ENCODE results near the gene GRSF1. TPM values are rescaled to one million over a fixed set of nuclear protein-coding genes. Genes with fewer than 3 reads are reported as not detected.

GRSF1 gene
- total RNA-seq, 1 experiment from 2014 or later = 108 TPM

DNA sequence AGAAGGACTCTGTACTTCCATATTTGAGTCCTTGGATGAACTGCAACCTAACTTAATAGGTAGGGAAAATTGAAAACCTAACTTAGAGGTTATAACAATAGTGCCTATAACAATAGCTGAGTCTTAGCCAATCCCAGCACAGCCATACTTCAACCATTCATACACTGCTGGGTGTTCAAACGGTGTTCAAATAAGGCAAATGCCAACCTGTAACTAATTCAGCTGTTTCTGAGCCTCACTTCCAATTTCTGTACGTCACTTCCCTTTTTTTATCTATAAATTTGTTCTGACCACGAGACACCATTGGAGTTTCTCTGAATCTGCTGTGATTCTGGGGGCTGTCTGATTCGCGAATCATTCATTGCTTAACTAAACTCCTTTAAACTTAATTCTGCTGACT is 9.6 kb upstream of the GRSF1 start:
- Histone ChIP-seq H2BK20ac (ENCODE audit: low read depth, low read length, poor library complexity, severe bottlenecking) (no peak overlapping the region), H3K79me1 (ENCODE audit: insufficient read depth, low read depth, low read length, poor library complexity, severe bottlenecking) (no peaks in the 10 kb centered on the region), H3K9ac (ENCODE audit: extremely low read depth, insufficient read length, low read length) (no peak overlapping the region), H2BK12ac (ENCODE audit: insufficient read length, low read depth, low read length) (no peak overlapping the region), H3K4ac (ENCODE audit: low read depth, low read length) (no peak overlapping the region), H2AK5ac (ENCODE audit: insufficient read length, low read length) (no peak overlapping the region), H3T11ph (ENCODE audit: low read length) (no peak overlapping the region), H3K23me2 (ENCODE audit: insufficient read length, low read depth, low read length, poor library complexity, severe bottlenecking) (no peaks in the 10 kb centered on the region), H3K27me3 (ENCODE audit: insufficient read depth, low read length) (no peaks in the 10 kb centered on the region), H2BK5ac (ENCODE audit: insufficient read length, low read length) (no peak overlapping the region), H4K20me1 (ENCODE audit: control insufficient read depth, insufficient read depth, insufficient read length) (no peaks in the 10 kb centered on the region), H3K4me1 (ENCODE audit: insufficient read depth, low read length) (no peaks in the 10 kb centered on the region), H3K4me2 (ENCODE audit: insufficient read depth, insufficient read length, low read length) (no peak overlapping the region), H3K23ac (ENCODE audit: insufficient read length, low read depth, low read length) (no peak overlapping the region), H3K9me3 (ENCODE audit: control insufficient read depth, low read depth, low read length) (no peaks in the 10 kb centered on the region), H2BK120ac (ENCODE audit: low read depth, low read length, poor library complexity, severe bottlenecking) (no peak overlapping the region), H3K18ac (ENCODE audit: insufficient read length, low read depth, low read length) (no peak overlapping the region), H3K14ac (ENCODE audit: insufficient read depth, low read length) (no peak overlapping the region), H4K5ac (ENCODE audit: insufficient read length, low read depth, low read length) (no peak overlapping the region), H3K79me2 (ENCODE audit: insufficient read depth, low read length) (no peaks in the 10 kb centered on the region), H3K27ac (ENCODE audit: insufficient read length, low read depth, low read length) (no peak overlapping the region), H2AFZ (ENCODE audit: low read length) (no peak overlapping the region), H4K8ac (replicated peaks; ENCODE audit: insufficient read length, low read depth, low read length) (no peak overlapping the region), H3K56ac (ENCODE audit: insufficient read length, low read depth, low read length) (no peak overlapping the region), H2BK15ac (ENCODE audit: low read depth, low read length) (no peak overlapping the region), H4K91ac (ENCODE audit: insufficient read length, low read depth, low read length) (no peak overlapping the region)
- no peak overlapping the region for H3K27ac Mint-ChIP-seq
- 0 out of 4 replicates have a peak, but pooled peaks cover 0 to 2% of the 10 kb centered on the region in 2 experiments for H3K4me1 Mint-ChIP-seq
- no peak for TF ChIP-seq CTCF (conservative IDR thresholded peaks at IDR 0.05)
- H3K9me3 Mint-ChIP-seq = no peaks in the 10 kb centered on the region
- no peaks in the 10 kb centered on the region; the same call in 1 of the 2 replicates for H3K27me3 Mint-ChIP-seq (ENCODE audit: low read depth)
- no peak overlapping the region for H3K4me3 Mint-ChIP-seq
- no peaks in the 10 kb centered on the region for H3K36me3 Mint-ChIP-seq (ENCODE audit: insufficient read depth in 1 of 3, low read depth in 3 of 3)
- DNase-seq = no peak
- no CpG with 5 or more reads among the region's 5 CpGs for WGBS (ENCODE audit: extremely low coverage, insufficient read length, low lambda C conversion rate)
